Measurements from ENCODE around the gene RER1. TPM values are rescaled to one million over a fixed set of nuclear protein-coding genes. Genes with fewer than 3 reads are reported as not detected.

Gene RER1
- total RNA-seq, 4 donors from 2014 or later: 56.4 to 76.8 (median 66.8) TPM

- Histone ChIP-seq H3K36me3 (peaks cover 0 to 76% (median 14%) of the 10 kb centered on the region in 3 donors), H3K9me3 (no peaks in the 10 kb centered on the region), H3K27ac (no peak overlapping the region), H3K27me3 (no peaks in the 10 kb centered on the region), H3K4me3 (no peak overlapping the region), H3K4me1 (peaks cover 0 to 20% (median 5%) of the 10 kb centered on the region in 4 donors)
- DNase-seq (ENCODE audit: low spot score in 2 of 2): no peak
- TF ChIP-seq POLR2A (IDR thresholded peaks at IDR 0.05) (no peak), CTCF (IDR thresholded peaks at IDR 0.05) (no peak), EP300 (IDR thresholded peaks at IDR 0.05) (no peak)
- WGBS, 2 donors: 92 to 95% methylated on average over 8 of the region's 8 CpGs
Observed at GRCh38 chr1:2407991-2408275, 16.3 kb downstream of the RER1 start.

- Histone ChIP-seq H3K36me3 (peaks cover 0 to 71% (median 10%) of the 10 kb centered on the region in 3 donors), H3K27ac (no peak overlapping the region), H3K4me1 (peaks cover 0 to 25% (median 9%) of the 10 kb centered on the region in 4 donors), H3K9me3 (no peaks in the 10 kb centered on the region), H3K4me3 (no peak overlapping the region), H3K27me3 (no peaks in the 10 kb centered on the region)
- DNase-seq (ENCODE audit: low spot score in 2 of 2): no peak
- TF ChIP-seq EP300 (IDR thresholded peaks at IDR 0.05): no peak
- TF ChIP-seq CTCF (IDR thresholded peaks at IDR 0.05): no peak
- no peak for TF ChIP-seq POLR2A (IDR thresholded peaks at IDR 0.05)
- WGBS, 2 donors: 93 to 96% methylated on average over 12 to 24 of the region's 24 CpGs
Observed at GRCh38 chr1:2408456-2408855, 16.8 kb downstream of the RER1 start.

GRCh38 chr1:2408859-2409276 lies 17.2 kb downstream of the RER1 start:
- Histone ChIP-seq H3K27me3 (no peaks in the 10 kb centered on the region), H3K36me3 (peaks cover 0 to 67% (median 9%) of the 10 kb centered on the region in 3 donors), H3K9me3 (no peaks in the 10 kb centered on the region), H3K4me1 (peaks cover 0 to 29% (median 14%) of the 10 kb centered on the region in 4 donors), H3K4me3 (no peak overlapping the region), H3K27ac (no peak overlapping the region)
- DNase-seq (ENCODE audit: low spot score in 2 of 2): no peak
- 33 to 52% methylated on average over 9 of the region's 13 CpGs for WGBS, 2 donors
- no peak for TF ChIP-seq EP300 (IDR thresholded peaks at IDR 0.05)
- TF ChIP-seq CTCF (IDR thresholded peaks at IDR 0.05): no peak
- TF ChIP-seq POLR2A (IDR thresholded peaks at IDR 0.05): no peak

GRCh38 chr1:2409745-2410144 lies 18.1 kb downstream of the RER1 start:
- WGBS, 2 donors: 89 to 93% methylated on average over 6 to 12 of the region's 12 CpGs
- DNase-seq (ENCODE audit: low spot score in 2 of 2): no peak
- Histone ChIP-seq H3K36me3 (peaks cover 0 to 58% (median under 1%) of the 10 kb centered on the region in 3 donors), H3K27me3 (no peaks in the 10 kb centered on the region), H3K4me3 (no peak overlapping the region), H3K9me3 (no peaks in the 10 kb centered on the region), H3K27ac (no peak overlapping the region), H3K4me1 (peaks cover 0 to 38% (median 22%) of the 10 kb centered on the region in 4 donors)
- TF ChIP-seq EP300 (IDR thresholded peaks at IDR 0.05) (no peak), POLR2A (IDR thresholded peaks at IDR 0.05) (no peak), CTCF (IDR thresholded peaks at IDR 0.05) (no peak)

- DNase-seq (ENCODE audit: low spot score in 2 of 2): no peak
- peaks cover 0 to 38% (median 24%) of the 10 kb centered on the region in 4 donors for H3K4me1 ChIP-seq
- H3K9me3 ChIP-seq: no peaks in the 10 kb centered on the region
- no peak for TF ChIP-seq EP300 (IDR thresholded peaks at IDR 0.05)
- no peak for TF ChIP-seq CTCF (IDR thresholded peaks at IDR 0.05)
- TF ChIP-seq POLR2A (IDR thresholded peaks at IDR 0.05): no peak
- WGBS, 2 donors: 4% methylated on average over 9 to 11 of the region's 38 CpGs
- H3K36me3 ChIP-seq: peaks cover 0 to 37% (median 0%) of the 10 kb centered on the region in 3 donors
- peak overlapping the region; percentile 76 to 93 (median 84) for H3K27ac ChIP-seq
- peaks cover 0 to 18% of the 10 kb centered on the region in 2 donors for H3K27me3 ChIP-seq
- peak overlapping the region; percentile 64 to 86 (median 75) for H3K4me3 ChIP-seq
Observed at GRCh38 chr1:2411801-2412394, 20.3 kb downstream of the RER1 start.
